ENCODE measurements around the gene PSME4. TPM values are rescaled to one million over a fixed set of nuclear protein-coding genes. Genes with fewer than 3 reads are reported as not detected.

The PSME4 gene
- total and polyA plus RNA-seq, 10 of the 15 experiments (the other 5 are each of a cell fraction or from before 2014, with no cell fraction given) = 11.1 to 56.2 (median 32.1) TPM

DNA sequence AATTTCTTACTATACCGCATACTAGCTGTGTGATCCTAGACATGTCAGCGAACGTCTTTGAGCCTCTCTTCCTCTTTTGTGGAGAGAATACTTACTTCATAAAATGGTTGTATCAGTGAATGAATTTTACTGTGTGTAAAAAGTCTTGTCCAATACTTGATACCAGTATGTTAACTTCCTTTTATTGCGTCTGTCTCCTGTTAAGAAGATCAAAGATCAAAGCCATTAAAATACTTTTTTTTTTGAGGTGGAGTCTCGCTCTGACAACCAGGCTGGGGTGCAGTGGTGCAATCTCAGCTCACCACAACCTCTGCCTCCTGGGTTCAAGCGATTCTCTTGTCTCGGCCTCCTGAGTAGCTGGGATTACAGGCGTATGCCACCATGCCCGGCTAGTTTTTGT, 150.7 kb downstream of the PSME4 start (continued):
- no peak for TF ChIP-seq SPI1 (IDR thresholded peaks at IDR 0.05; ENCODE audit: borderline replicate concordance, insufficient read depth, low read depth, low read length)

DNA sequence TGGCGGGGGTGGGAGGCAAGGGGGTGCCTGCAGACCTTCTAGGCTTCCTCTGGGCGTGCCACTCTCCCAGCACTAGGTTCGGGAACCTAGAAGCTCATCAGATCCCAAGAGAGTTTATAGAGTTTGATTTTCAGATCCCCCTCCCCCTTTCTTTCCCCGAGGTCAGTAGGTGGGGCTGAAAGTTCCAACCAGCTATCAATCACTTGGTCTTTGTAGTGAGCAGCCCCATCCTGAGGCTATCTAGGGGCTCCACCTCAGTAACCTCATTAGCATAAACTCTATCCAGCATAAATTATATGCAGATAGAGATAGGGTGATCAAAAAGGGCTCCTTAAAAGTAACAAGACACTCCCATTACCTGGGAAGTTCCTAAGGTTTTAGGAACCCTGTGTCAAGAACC, 151.2 kb downstream of the PSME4 start:
- Histone ChIP-seq H3K36me3 (ENCODE audit: control insufficient read depth in 2 of 2, insufficient read depth in 2 of 2, low read length in 1 of 2) (peaks cover 0 to 3% of the 10 kb centered on the region in 2 experiments; a peak in 3 of 4 replicates), H3K4me3 (no peak overlapping the region), H3K9me3 (replicated peaks; ENCODE audit: control insufficient read depth, insufficient read depth, low read length) (no peaks in the 10 kb centered on the region), H3K27ac (ENCODE audit: control insufficient read depth, insufficient read depth) (no peak overlapping the region), H3K27me3 (replicated peaks in 1 of 2; ENCODE audit: control insufficient read depth in 2 of 2, insufficient read depth in 2 of 2, low read length in 1 of 2) (no peaks in the 10 kb centered on the region), H3K4me2 (ENCODE audit: control insufficient read depth, insufficient read depth) (no peak overlapping the region), H3K9ac (ENCODE audit: control insufficient read depth, insufficient read depth, low read length) (no peak overlapping the region), H3K79me2 (ENCODE audit: control insufficient read depth, insufficient read depth, low read length) (no peaks in the 10 kb centered on the region), H2AFZ (ENCODE audit: control insufficient read depth, low read depth, low read length) (no peak overlapping the region), H3K4me1 (ENCODE audit: control insufficient read depth, insufficient read depth, low read length) (no peaks in the 10 kb centered on the region), H4K20me1 (ENCODE audit: control insufficient read depth, insufficient read depth) (no peaks in the 10 kb centered on the region)
- CTCF ChIA-PET = no interaction called here
- intact Hi-C loops (cut with micrococcal nuclease; ENCODE audit: unreplicated experiment) = loop anchor here (5.0 kb wide), 1 partner anchor 397 kb away; no protein-coding TSS in a partner anchor
- no peak for FAIRE-seq
- 68% methylated on average over 4 of the region's 4 CpGs for WGBS (ENCODE audit: insufficient coverage, insufficient replicate concordance, low lambda C conversion rate, missing lambda C conversion rate)
- ATAC-seq = no peak
- DNase-seq (ENCODE audit: low read depth, low spot score) = no peak
- BruUV-seq (replicated peaks) = no TSS peak
- POLR2A ChIA-PET = interaction anchor here (0.6 kb wide), 1 partner anchor 606 kb away, joined by 3 read pairs; no protein-coding TSS in a partner anchor
- SMC1A ChIA-PET (ENCODE audit: uncharacterized antibody, unreplicated experiment) = no interaction called here
- TF ChIP-seq ZNF622 (IDR thresholded peaks at IDR 0.05) (no peak), EGR1 (IDR thresholded peaks at IDR 0.05; ENCODE audit: borderline replicate concordance in 1 of 2, low read depth in 2 of 2, low read length in 2 of 2) (no peak), ZNF207 (IDR thresholded peaks at IDR 0.05; ENCODE audit: borderline replicate concordance) (no peak), LARP7 (IDR thresholded peaks at IDR 0.05) (no peak), ZNF217 (IDR thresholded peaks at IDR 0.05) (no peak)
- TF ChIP-seq, protein P1, sequence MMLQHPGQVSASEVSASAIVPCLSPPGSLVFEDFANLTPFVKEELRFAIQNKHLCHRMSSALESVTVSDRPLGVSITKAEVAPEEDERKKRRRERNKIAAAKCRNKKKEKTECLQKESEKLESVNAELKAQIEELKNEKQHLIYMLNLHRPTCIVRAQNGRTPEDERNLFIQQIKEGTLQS (IDR thresholded peaks at IDR 0.05; ENCODE audit: borderline replicate concordance, extremely low read depth, low read depth, low read length) = no peak
- TF ChIP-seq, protein P2, sequence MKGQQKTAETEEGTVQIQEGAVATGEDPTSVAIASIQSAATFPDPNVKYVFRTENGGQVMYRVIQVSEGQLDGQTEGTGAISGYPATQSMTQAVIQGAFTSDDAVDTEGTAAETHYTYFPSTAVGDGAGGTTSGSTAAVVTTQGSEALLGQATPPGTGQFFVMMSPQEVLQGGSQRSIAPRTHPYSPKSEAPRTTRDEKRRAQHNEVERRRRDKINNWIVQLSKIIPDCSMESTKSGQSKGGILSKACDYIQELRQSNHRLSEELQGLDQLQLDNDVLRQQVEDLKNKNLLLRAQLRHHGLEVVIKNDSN (IDR thresholded peaks at IDR 0.05; ENCODE audit: borderline replicate concordance, extremely low read length, insufficient read depth, low read depth, low read length) = no peak
- in situ Hi-C loops (cut with MboI) = no loop called here
- RAD21 ChIA-PET (ENCODE audit: unreplicated experiment) = interaction anchor here (0.7 kb wide), 1 partner anchor 390 kb away, joined by 5 read pairs; no protein-coding TSS in a partner anchor

Measured in GM12878 (cell line).